H1 (cell line): Measurements from ENCODE around the gene SEPTIN2. TPM values are rescaled to one million over a fixed set of nuclear protein-coding genes. Genes with fewer than 3 reads are reported as not detected.

Source experiments
- CEBPB ChIP-seq: IDR thresholded peaks from 2 replicates; pipeline ENCODE4 v1.6.1; 2012; ENCODE audit warnings: low read depth, low read length
- EZH2 ChIP-seq: fragments of 200-600 bp; sonication (generic); IDR thresholded peaks from 2 replicates; pipeline ENCODE4 v1.7.1; 2012; ENCODE audit warnings: low read depth, mild to moderate bottlenecking, moderate library complexity, low read length, inconsistent platforms; ENCODE audit not compliant: severe bottlenecking
- KDM5A ChIP-seq: fragments of 200-600 bp; IDR thresholded peaks from 2 replicates; pipeline ENCODE4 v1.7.1; 2012; ENCODE audit warnings: mild to moderate bottlenecking, low read length, inconsistent platforms, mixed read lengths
- RBBP5 ChIP-seq: IDR thresholded peaks from 2 replicates; pipeline ENCODE4 v1.7.1; 2012; ENCODE audit warnings: low read depth, mild to moderate bottlenecking, inconsistent platforms, low read length, moderate library complexity, borderline replicate concordance
- SP2 ChIP-seq: IDR thresholded peaks from 2 replicates; pipeline ENCODE4 v1.6.1; 2012; ENCODE audit warnings: mild to moderate bottlenecking, low read length, inconsistent platforms
- polyA plus RNA-seq, 7 experiments: library from polyadenylated mRNA; depleted of rRNA in 3 of 7; stranded (reverse) in 5 of 7; unstranded in 2 of 7; fragments of >200 nt in 5 of 7; fragments of 200-250 nt in 2 of 7; gene quantifications; 1 replicate in 5 of 7; 2 replicates in 1 of 7; 4 replicates in 1 of 7; pipeline versions ENCODE4 v1.2.1 to v1.2.3, GENCODE V29; 2011 to 2013; ENCODE audit warnings: missing spikeins in 2 of 7, mixed read lengths in 2 of 7
- total RNA-seq: library from RNA; stranded (reverse); fragmentation: NEBNext Ultra II Directional; extraction: Animal tissue kit (Norgen Biotek cat#: 25700); gene quantifications from 2 replicates; pipeline ENCODE4 v1.2.1, GENCODE V29; 2021

The SEPTIN2 gene
- total and polyA plus RNA-seq, 2 of the 8 experiments (the other 6 are each of a cell fraction or from before 2014, with no cell fraction given), result 392 to 650 TPM

DNA sequence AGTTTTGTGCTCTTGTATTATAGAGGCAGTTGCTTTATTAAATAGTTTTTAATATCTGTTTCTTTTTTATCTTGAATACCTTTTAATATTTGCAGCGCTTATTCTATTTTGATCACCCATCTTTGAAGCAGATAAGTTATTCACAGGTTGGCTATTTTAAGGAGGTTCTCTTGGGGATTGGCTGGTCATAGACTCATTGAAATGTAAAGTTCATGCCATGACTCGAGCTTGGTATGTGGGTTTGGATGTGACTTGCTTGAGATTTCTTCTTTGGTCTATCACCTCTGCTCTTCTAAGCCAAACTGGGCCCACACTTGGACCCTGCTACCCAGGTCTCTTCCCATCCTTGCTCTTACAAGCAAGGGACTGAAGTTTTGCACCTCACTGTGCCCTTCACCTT is 74.0 kb downstream of the SEPTIN2 start (continued):
- TF ChIP-seq RBBP5 (no peak), SP2 (no peak), EZH2 (no peak), KDM5A (no peak), CEBPB (no peak)
